Dendritic cell treated with granulocyte-macrophage colony-stimulating factor and Interleukin-4, amounts not matched to agents 40 ng/mL and 50 ng/mL, for 4 days (primary cell): Measurements from ENCODE around the gene COL27A1.

ENCODE experiments used
- H3K27ac Mint-ChIP-seq: one replicate; pipeline ENCODE4 v1.8.0; 2022; ENCODE audit warnings: mild to moderate bottlenecking, mixed read lengths
- H3K27me3 Mint-ChIP-seq: one replicate; pipeline ENCODE4 v1.8.0; 2022; ENCODE audit warnings: mild to moderate bottlenecking, mixed read lengths
- H3K36me3 Mint-ChIP-seq: one replicate; pipeline ENCODE4 v1.8.0; 2022; ENCODE audit warnings: low read depth, mixed read lengths
- H3K4me1 Mint-ChIP-seq: one replicate; pipeline ENCODE4 v1.8.0; 2022; ENCODE audit warnings: low read depth, mixed read lengths
- H3K4me3 Mint-ChIP-seq: one replicate; pipeline ENCODE4 v1.8.0; 2022; ENCODE audit warnings: mild to moderate bottlenecking, moderate library complexity, mixed read lengths
- H3K9me3 Mint-ChIP-seq: one replicate; pipeline ENCODE4 v1.8.0; 2022; ENCODE audit warnings: mixed read lengths
- intact Hi-C: fragments of 100-400 bp; cut with micrococcal nuclease; formaldehyde crosslinking; loops from one replicate; pipeline ENCODE4 v1.15.0; 2022

Gene COL27A1

DNA sequence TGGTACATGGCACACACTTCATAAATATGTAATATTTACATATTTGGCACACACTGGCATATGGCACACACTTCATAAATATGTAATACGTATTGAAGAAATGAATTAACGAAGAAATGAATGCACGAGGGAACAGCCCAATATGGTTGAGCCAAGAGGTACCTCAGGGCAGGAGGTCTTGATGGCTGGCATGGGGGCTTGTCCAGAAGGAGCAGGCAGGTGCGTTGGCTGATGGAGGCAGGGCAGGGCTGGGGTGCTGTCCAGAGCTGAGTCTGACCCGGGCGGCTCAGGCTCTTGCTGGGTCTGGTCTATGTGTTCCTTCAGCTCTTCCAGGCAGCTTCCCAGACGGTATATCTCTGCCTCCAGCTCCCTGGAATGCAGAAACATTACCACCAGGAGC is 206.2 kb downstream of the COL27A1 start:
- H3K27me3 Mint-ChIP-seq: no peaks in the 10 kb centered on the region
- H3K4me3 Mint-ChIP-seq: no peak overlapping the region
- peaks cover 95% of the 10 kb centered on the region for H3K36me3 Mint-ChIP-seq
- peaks cover 40% of the 10 kb centered on the region for H3K4me1 Mint-ChIP-seq
- intact Hi-C loops: no loop called here
- H3K9me3 Mint-ChIP-seq: no peaks in the 10 kb centered on the region
- peak overlapping the region; percentile 78 for H3K27ac Mint-ChIP-seq
